IMR-90 (cell line): ENCODE results near the gene LINS1. TPM values are rescaled to one million over a fixed set of nuclear protein-coding genes. Genes with fewer than 3 reads are reported as not detected.

Experiments used
- ATAC-seq: fragments of 200-7000 bp; cut with Tn5 transposase; 2 replicates; pipeline ENCODE4 v1.9.1; 2020; ENCODE audit warnings: low read depth, mild to moderate bottlenecking, moderate library complexity
- BruUV-seq: library from RNA; stranded (reverse); fragments of 400-500 nt; replicated peaks from 2 replicates; lab custom pipeline; 2021; lab: Mats Ljungman, UMichigan
- CTCF ChIA-PET: fragments of 300-600 bp; formaldehyde crosslinking; extraction: SDS; loops from one replicate; lab custom pipeline; 2021; ENCODE audit warnings: antibody characterized with exemption; lab: Yijun Ruan, JAX
- POLR2A ChIA-PET: fragments of 300-600 bp; sonication (Branson Sonifier 250); formaldehyde crosslinking; loops from one replicate; lab custom pipeline; 2022; ENCODE audit warnings: antibody characterized with exemption; ENCODE audit not compliant: unreplicated experiment; lab: Charles Lee
- DNase-seq: peaks from one replicate; pipeline ENCODE4 v3.0.0; 2013
- H2AFZ ChIP-seq: replicated peaks from 2 replicates; pipeline ENCODE3; 2013; ENCODE audit warnings: low read length, mild to moderate bottlenecking; ENCODE audit not compliant: poor library complexity
- H2AK5ac ChIP-seq: 2 replicates; pipeline ENCODE4 v1.6.1; 2013; ENCODE audit warnings: low read depth, low read length, inconsistent platforms
- H2AK9ac ChIP-seq: replicated peaks from 2 replicates; pipeline ENCODE3; 2013; ENCODE audit warnings: mild to moderate bottlenecking, low read depth, low read length, moderate library complexity; ENCODE audit not compliant: poor library complexity
- H2BK120ac ChIP-seq: 2 replicates; pipeline ENCODE4 v1.6.1; 2013; ENCODE audit warnings: low read depth, low read length, inconsistent platforms
- H2BK15ac ChIP-seq: 3 replicates; pipeline ENCODE4 v1.6.1; 2013; ENCODE audit warnings: low read depth, low read length, inconsistent platforms
- H2BK20ac ChIP-seq: 2 replicates; pipeline ENCODE4 v1.6.1; 2013; ENCODE audit warnings: low read depth, mild to moderate bottlenecking, inconsistent platforms, low read length, moderate library complexity
- H2BK5ac ChIP-seq: 2 replicates; pipeline ENCODE4 v1.6.1; 2013; ENCODE audit warnings: mild to moderate bottlenecking, low read depth, low read length, inconsistent platforms; ENCODE audit not compliant: poor library complexity, severe bottlenecking
- H3K14ac ChIP-seq: replicated peaks from 2 replicates; pipeline ENCODE4 v1.6.1; 2013; ENCODE audit warnings: low read depth, low read length, inconsistent platforms
- H3K18ac ChIP-seq: 2 replicates; pipeline ENCODE4 v1.6.1; 2013; ENCODE audit warnings: low read depth, low read length, control low read depth
- H3K23ac ChIP-seq: 2 replicates; pipeline ENCODE4 v1.6.1; 2013; ENCODE audit warnings: low read depth, low read length, inconsistent platforms
- H3K27ac ChIP-seq: 2 replicates; pipeline ENCODE4 v1.5.1; 2013; ENCODE audit warnings: mild to moderate bottlenecking, control low read depth, low read length; ENCODE audit not compliant: insufficient read depth
- H3K27me3 ChIP-seq: 2 replicates; pipeline ENCODE4 v1.6.1; 2013; ENCODE audit warnings: low read length; ENCODE audit not compliant: control insufficient read depth, insufficient read depth
- H3K36me3 ChIP-seq: 2 replicates; pipeline ENCODE4 v1.6.1; 2013; ENCODE audit warnings: low read length, mixed read lengths; ENCODE audit not compliant: control insufficient read depth, insufficient read depth
- H3K4ac ChIP-seq: 2 replicates; pipeline ENCODE4 v1.6.1; 2013; ENCODE audit warnings: low read depth, low read length, inconsistent platforms
- H3K4me1 ChIP-seq: 2 replicates; pipeline ENCODE4 v1.6.1; 2013; ENCODE audit warnings: low read length, mixed read lengths; ENCODE audit not compliant: control insufficient read depth, insufficient read depth
- H3K4me2 ChIP-seq: 2 replicates; pipeline ENCODE4 v1.6.1; 2013; ENCODE audit warnings: low read depth, mild to moderate bottlenecking, control low read depth, low read length, moderate library complexity
- H3K4me3 ChIP-seq: 2 replicates; pipeline ENCODE4 v1.5.1; 2013; ENCODE audit warnings: low read depth, mild to moderate bottlenecking, control low read depth, low read length, moderate library complexity; ENCODE audit not compliant: insufficient read depth
- H3K56ac ChIP-seq: 2 replicates; pipeline ENCODE4 v1.6.1; 2013; ENCODE audit warnings: low read length, inconsistent platforms; ENCODE audit not compliant: insufficient read depth; ENCODE audit errors: extremely low read depth
- H3K79me1 ChIP-seq, 2 experiments: 2 replicates each; pipeline ENCODE4 v1.6.1; 2013; ENCODE audit warnings: low read length in 2 of 2, inconsistent platforms in 1 of 2, low read depth in 1 of 2
- H3K9ac ChIP-seq: 2 replicates; pipeline ENCODE4 v1.6.1; 2013; ENCODE audit warnings: low read depth, low read length, control low read depth
- H3K9me1 ChIP-seq: 2 replicates; pipeline ENCODE4 v1.6.1; 2013; ENCODE audit warnings: low read length, inconsistent platforms; ENCODE audit not compliant: insufficient read depth
- H3K9me3 ChIP-seq: 2 replicates; pipeline ENCODE4 v1.6.1; 2013; ENCODE audit warnings: low read length; ENCODE audit not compliant: control insufficient read depth, insufficient read depth
- H4K20me1 ChIP-seq: 2 replicates; pipeline ENCODE4 v1.6.1; 2013; ENCODE audit warnings: low read length, inconsistent platforms; ENCODE audit not compliant: insufficient read depth
- H4K5ac ChIP-seq: 2 replicates; pipeline ENCODE4 v1.6.1; 2013; ENCODE audit warnings: mild to moderate bottlenecking, low read depth, low read length, control low read depth
- H4K8ac ChIP-seq, 2 experiments: 2 replicates each; pipeline ENCODE4 v1.6.1; 2013; ENCODE audit warnings: low read depth in 2 of 2, low read length in 2 of 2, control low read depth in 1 of 2, inconsistent platforms in 1 of 2
- H4K91ac ChIP-seq: 2 replicates; pipeline ENCODE4 v1.6.1; 2013; ENCODE audit warnings: low read depth, low read length, inconsistent platforms; ENCODE audit not compliant: insufficient read depth
- MAFK ChIP-seq: IDR thresholded peaks from 2 replicates; pipeline ENCODE4 v1.6.1; 2012; ENCODE audit warnings: low read depth, low read length, improper control_type of control experiment
- WGBS, 2 experiments: methylation state at CpG; one replicate each; pipeline versions ENCODE4 v1.1.5 to v1.1.7; 2013; ENCODE audit warnings: missing lambda C conversion rate in 2 of 2; ENCODE audit not compliant: insufficient read length in 1 of 2; ENCODE audit errors: extremely low coverage in 2 of 2; 5-methylcytosine and 5-hydroxymethylcytosine counted together
- dilution Hi-C: fragments of 300-500 bp; cut with HindIII; formaldehyde crosslinking; loops from one replicate; pipeline ENCODE4 v1.14.3; 2018; ENCODE audit warnings: low sequenced_read_pairs; ENCODE audit not compliant: unreplicated experiment
- in situ Hi-C: fragments of 300-500 bp; cut with MboI; formaldehyde crosslinking; loops from 3 replicates; pipeline ENCODE4 v1.14.3; 2019; ENCODE audit warnings: low sequenced_read_pairs, inconsistent platforms, mixed read lengths
- intact Hi-C: fragments of 100-400 bp; cut with micrococcal nuclease; formaldehyde crosslinking; loops from 2 replicates; pipeline ENCODE4 v1.10.0; 2022
- polyA plus RNA-seq, 3 experiments: library from polyadenylated mRNA; depleted of rRNA; stranded (reverse); fragments of >200 nt; gene quantifications; 2 replicates each; pipeline ENCODE4 v1.2.3, GENCODE V29; 2012; ENCODE audit warnings: low replicate concordance in 1 of 3
- total RNA-seq: library from RNA; depleted of rRNA; stranded (reverse); fragments of >200 nt; gene quantifications from 2 replicates; pipeline ENCODE4 v1.2.3, GENCODE V29; 2012

LINS1 gene
- total and polyA plus RNA-seq, 2 of the 4 experiments (the other 2 are of a cell fraction): 6.9 to 10.6 TPM

- H3K4ac ChIP-seq: no peak overlapping the region
- no peak overlapping the region for H3K4me2 ChIP-seq
- dilution Hi-C loops (no loop called here), in situ Hi-C loops (loop anchor here (10.0 kb wide), 1 partner anchor 632 kb away; no protein-coding TSS in a partner anchor), intact Hi-C loops (no loop called here)
- H2BK15ac ChIP-seq: no peak overlapping the region
- H2AK5ac ChIP-seq: no peak overlapping the region
- no peak overlapping the region for H3K4me3 ChIP-seq
- no peak overlapping the region for H3K9ac ChIP-seq
- no peak overlapping the region for H3K27ac ChIP-seq
- no TSS peak for BruUV-seq
- peaks cover 3% of the 10 kb centered on the region; the same call in 1 of the 2 replicates for H3K36me3 ChIP-seq
- no peaks in the 10 kb centered on the region for H3K9me1 ChIP-seq
- H2BK20ac ChIP-seq: no peak overlapping the region
- H3K27me3 ChIP-seq: no peaks in the 10 kb centered on the region
- no peak overlapping the region for H2AFZ ChIP-seq
- H4K91ac ChIP-seq: no peak overlapping the region
- TF ChIP-seq MAFK: no peak
- H4K20me1 ChIP-seq: no peaks in the 10 kb centered on the region
- H3K4me1 ChIP-seq: 0 out of 2 replicates have a peak, but pooled peaks cover 2% of the 10 kb centered on the region
- DNase-seq (no peak), ATAC-seq (no peak)
- H3K23ac ChIP-seq: no peak overlapping the region
- no peaks in the 10 kb centered on the region; a peak in 2 of 4 replicates for H3K79me1 ChIP-seq
- H2BK5ac ChIP-seq: no peak overlapping the region
- H3K14ac ChIP-seq: no peak overlapping the region
- H4K5ac ChIP-seq: no peak overlapping the region
- no peak overlapping the region for H2AK9ac ChIP-seq
- ChIA-PET CTCF (no interaction called here), POLR2A (no interaction called here)
- no peak overlapping the region for H4K8ac ChIP-seq
- H3K18ac ChIP-seq: no peak overlapping the region
- no peak overlapping the region for H2BK120ac ChIP-seq
- no peaks in the 10 kb centered on the region for H3K9me3 ChIP-seq
- no peak overlapping the region for H3K56ac ChIP-seq
- 100% methylated on average over 2 of the region's 6 CpGs; no CpG with 5 or more reads in 1 of the 2 experiments for WGBS, 2 experiments
Measured at GRCh38 chr15:100566850-100567628, 34.9 kb downstream of the LINS1 start.
